GM12872 (cell line): ENCODE data around the gene EIF1AD.

Source experiments
- CTCF ChIP-seq: IDR thresholded peaks from 3 replicates; pipeline ENCODE4 v1.5.1; 2011; ENCODE audit warnings: low read depth, mild to moderate bottlenecking, low read length, moderate library complexity; ENCODE audit not compliant: insufficient read depth

EIF1AD gene

GRCh38 chr11:66012371-66012945 lies 10.5 kb upstream of the EIF1AD start:
- TF ChIP-seq CTCF, result no peak

GRCh38 chr11:66011785-66012303 lies 9.9 kb upstream of the EIF1AD start, which contains the start of gene CST6:
Gene CST6, plus strand, starts transcription at chr11:66012008. Its CDS starts 37 bp downstream, at chr11:66012045.
- no peak for TF ChIP-seq CTCF

DNA sequence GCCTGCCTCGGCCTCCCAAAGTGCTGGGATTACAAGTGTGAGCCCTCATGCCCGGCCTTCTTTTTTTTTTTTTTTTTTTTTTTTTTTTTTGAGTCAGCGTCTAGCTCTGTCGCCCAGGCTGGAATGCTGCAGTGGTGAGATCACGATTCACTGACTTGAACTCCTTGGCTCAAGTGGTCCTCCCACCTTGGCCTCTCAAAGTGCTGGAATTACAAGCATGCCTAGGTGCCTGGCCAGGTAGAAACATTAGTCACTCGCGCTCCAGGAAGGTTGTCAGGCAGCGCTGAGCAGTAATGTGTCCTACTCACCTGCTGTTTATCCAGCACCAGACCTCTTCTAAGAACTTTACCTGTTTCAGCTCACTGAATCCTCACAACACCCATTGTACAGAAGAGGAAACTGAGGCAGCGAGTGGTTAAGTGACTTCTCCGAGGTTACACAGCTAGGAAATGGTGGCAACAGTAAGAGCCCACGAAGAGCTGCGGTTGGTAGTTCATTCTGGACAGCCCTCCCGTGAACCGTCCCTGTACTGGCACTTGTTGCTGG lies 9.4 kb upstream of the EIF1AD start:
- no peak for TF ChIP-seq CTCF

GRCh38 chr11:66008468-66009101 lies 6.6 kb upstream of the EIF1AD start:
- TF ChIP-seq CTCF, result no peak

GRCh38 chr11:66008095-66008467 lies 6.1 kb upstream of the EIF1AD start:
- no peak for TF ChIP-seq CTCF

- no peak for TF ChIP-seq CTCF
Measured at GRCh38 chr11:66007201-66007634, 5.3 kb upstream of the EIF1AD start.

DNA sequence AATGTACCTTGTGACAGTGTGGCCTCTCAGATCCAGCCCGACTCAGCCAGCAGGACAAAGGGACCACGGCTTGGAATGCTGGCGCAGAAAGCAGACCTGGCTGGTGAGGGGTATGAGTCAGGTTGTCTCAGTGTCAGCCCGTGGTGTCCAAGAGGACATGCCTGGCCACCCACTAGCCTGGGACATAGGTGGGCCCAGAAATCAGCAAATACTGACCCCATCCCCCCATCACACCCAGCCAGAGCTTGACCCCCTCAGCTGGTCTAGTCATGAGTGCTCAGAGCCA lies 4.9 kb upstream of the EIF1AD start:
- TF ChIP-seq CTCF, result no peak
